ENCODE data around the gene NANOS1.

NANOS1 gene

GRCh38 chr10:119029613-119030420 is at the start of gene NANOS1:
NANOS1 (plus strand) TSS chr10:119029714; CDS start chr10:119029802, 88 bp downstream.
- peak within 1 kb of the TSS; percentile 67 for H3K27ac ChIP-seq (ENCODE audit: low read depth, low read length)
- H3K9me3 ChIP-seq (ENCODE audit: control insufficient read depth, insufficient read depth, low read length): no peaks in the 10 kb centered on the region
- H3K4me3 ChIP-seq (ENCODE audit: low read depth, low read length): peak within 1 kb of the TSS; percentile 63

GRCh38 chr10:118980135-118980865 is 49.2 kb upstream of the NANOS1 start:
- Histone ChIP-seq H3K9me3 (ENCODE audit: control insufficient read depth, insufficient read depth, low read length) (no peaks in the 10 kb centered on the region), H3K9ac (ENCODE audit: low read depth, low read length) (no peak overlapping the region), H3K36me3 (ENCODE audit: control insufficient read depth, insufficient read depth, low read length) (no peaks in the 10 kb centered on the region), H3K4me3 (ENCODE audit: low read depth, low read length) (no peak overlapping the region), H3K4me1 (ENCODE audit: control insufficient read depth, insufficient read depth, low read length) (no peaks in the 10 kb centered on the region), H3K27ac (ENCODE audit: low read depth, low read length) (no peak overlapping the region), H3K27me3 (ENCODE audit: control insufficient read depth, insufficient read depth, low read length) (no peaks in the 10 kb centered on the region)

More at GRCh38 chr10:119029613-119030420, at the start of gene NANOS1:
- peaks cover 26% of the 10 kb centered on the region for H3K36me3 ChIP-seq (ENCODE audit: control insufficient read depth, insufficient read depth, low read length)
- no peaks in the 10 kb centered on the region for H3K27me3 ChIP-seq (ENCODE audit: control insufficient read depth, insufficient read depth, low read length)
- H3K4me1 ChIP-seq (ENCODE audit: control insufficient read depth, insufficient read depth, low read length): peaks cover 7% of the 10 kb centered on the region
- peak within 1 kb of the TSS; percentile 41; the same call in 1 of the 2 replicates for H3K9ac ChIP-seq (ENCODE audit: low read depth, low read length)

DNA sequence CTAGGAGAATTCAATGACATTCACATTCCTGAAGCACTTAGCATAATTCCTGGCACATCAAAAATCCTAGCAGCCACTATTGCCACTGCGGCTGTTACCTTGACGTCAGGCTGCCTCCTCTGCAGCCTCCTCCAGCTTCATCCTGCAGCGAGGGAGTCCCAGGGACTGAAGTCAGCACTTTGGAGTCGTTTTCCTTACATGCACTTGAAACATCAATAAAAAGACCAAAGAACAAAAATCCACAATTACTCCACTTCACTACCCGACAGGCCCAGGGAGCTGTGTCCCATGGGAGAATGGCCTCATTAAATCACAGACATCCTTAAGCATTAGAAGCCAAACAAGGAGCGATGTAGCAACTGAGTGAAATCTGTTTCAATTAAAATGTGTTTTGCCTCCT is 48.6 kb upstream of the NANOS1 start:
- Histone ChIP-seq H3K27me3 (ENCODE audit: control insufficient read depth, insufficient read depth, low read length) (no peaks in the 10 kb centered on the region), H3K4me1 (ENCODE audit: control insufficient read depth, insufficient read depth, low read length) (no peaks in the 10 kb centered on the region), H3K36me3 (ENCODE audit: control insufficient read depth, insufficient read depth, low read length) (no peaks in the 10 kb centered on the region), H3K4me3 (ENCODE audit: low read depth, low read length) (no peak overlapping the region), H3K9me3 (ENCODE audit: control insufficient read depth, insufficient read depth, low read length) (no peaks in the 10 kb centered on the region), H3K9ac (ENCODE audit: low read depth, low read length) (no peak overlapping the region), H3K27ac (ENCODE audit: low read depth, low read length) (no peak overlapping the region)

DNA sequence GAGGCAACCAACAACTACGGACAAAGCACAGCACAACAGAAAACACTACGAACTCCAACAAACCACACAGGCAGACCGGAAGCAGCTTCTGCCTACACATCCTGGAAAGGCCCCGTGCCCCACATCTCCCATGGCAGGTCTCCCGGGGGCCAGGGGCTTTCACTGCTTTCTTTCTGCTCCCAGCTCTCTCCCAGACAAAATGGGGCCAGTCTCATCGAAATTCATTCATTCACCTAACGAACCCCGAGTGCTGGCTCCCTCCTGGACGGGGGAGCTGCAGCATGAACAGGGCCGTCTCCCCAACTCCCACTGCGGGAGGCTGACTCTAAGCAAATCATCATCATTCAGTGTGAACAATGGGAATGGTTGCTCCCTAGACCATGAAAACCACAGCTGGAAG is 47.6 kb upstream of the NANOS1 start:
- Histone ChIP-seq H3K9me3 (ENCODE audit: control insufficient read depth, insufficient read depth, low read length) (no peaks in the 10 kb centered on the region), H3K4me3 (ENCODE audit: low read depth, low read length) (no peak overlapping the region), H3K27ac (ENCODE audit: low read depth, low read length) (no peak overlapping the region), H3K36me3 (ENCODE audit: control insufficient read depth, insufficient read depth, low read length) (no peaks in the 10 kb centered on the region), H3K4me1 (ENCODE audit: control insufficient read depth, insufficient read depth, low read length) (no peaks in the 10 kb centered on the region), H3K9ac (ENCODE audit: low read depth, low read length) (no peak overlapping the region), H3K27me3 (ENCODE audit: control insufficient read depth, insufficient read depth, low read length) (no peaks in the 10 kb centered on the region)

GRCh38 chr10:118982366-118982765 is 47.1 kb upstream of the NANOS1 start:
- H3K4me3 ChIP-seq (ENCODE audit: low read depth, low read length): no peak overlapping the region
- no peak overlapping the region for H3K9ac ChIP-seq (ENCODE audit: low read depth, low read length)
- no peaks in the 10 kb centered on the region for H3K27me3 ChIP-seq (ENCODE audit: control insufficient read depth, insufficient read depth, low read length)
- H3K9me3 ChIP-seq (ENCODE audit: control insufficient read depth, insufficient read depth, low read length): no peaks in the 10 kb centered on the region
- H3K4me1 ChIP-seq (ENCODE audit: control insufficient read depth, insufficient read depth, low read length): no peaks in the 10 kb centered on the region
- H3K27ac ChIP-seq (ENCODE audit: low read depth, low read length): no peak overlapping the region
- H3K36me3 ChIP-seq (ENCODE audit: control insufficient read depth, insufficient read depth, low read length): no peaks in the 10 kb centered on the region

GRCh38 chr10:118983263-118983662 is 46.3 kb upstream of the NANOS1 start:
- Histone ChIP-seq H3K27ac (ENCODE audit: low read depth, low read length) (no peak overlapping the region), H3K36me3 (ENCODE audit: control insufficient read depth, insufficient read depth, low read length) (no peaks in the 10 kb centered on the region), H3K27me3 (ENCODE audit: control insufficient read depth, insufficient read depth, low read length) (no peaks in the 10 kb centered on the region), H3K4me1 (ENCODE audit: control insufficient read depth, insufficient read depth, low read length) (no peaks in the 10 kb centered on the region), H3K9me3 (ENCODE audit: control insufficient read depth, insufficient read depth, low read length) (no peaks in the 10 kb centered on the region), H3K9ac (ENCODE audit: low read depth, low read length) (no peak overlapping the region), H3K4me3 (ENCODE audit: low read depth, low read length) (no peak overlapping the region)

GRCh38 chr10:118985576-118985975 is 43.9 kb upstream of the NANOS1 start:
- no peaks in the 10 kb centered on the region for H3K4me1 ChIP-seq (ENCODE audit: control insufficient read depth, insufficient read depth, low read length)
- no peak overlapping the region for H3K4me3 ChIP-seq (ENCODE audit: low read depth, low read length)
- no peaks in the 10 kb centered on the region for H3K36me3 ChIP-seq (ENCODE audit: control insufficient read depth, insufficient read depth, low read length)
- H3K27me3 ChIP-seq (ENCODE audit: control insufficient read depth, insufficient read depth, low read length): no peaks in the 10 kb centered on the region
- H3K9ac ChIP-seq (ENCODE audit: low read depth, low read length): no peak overlapping the region
- no peak overlapping the region for H3K27ac ChIP-seq (ENCODE audit: low read depth, low read length)
- H3K9me3 ChIP-seq (ENCODE audit: control insufficient read depth, insufficient read depth, low read length): no peaks in the 10 kb centered on the region

DNA sequence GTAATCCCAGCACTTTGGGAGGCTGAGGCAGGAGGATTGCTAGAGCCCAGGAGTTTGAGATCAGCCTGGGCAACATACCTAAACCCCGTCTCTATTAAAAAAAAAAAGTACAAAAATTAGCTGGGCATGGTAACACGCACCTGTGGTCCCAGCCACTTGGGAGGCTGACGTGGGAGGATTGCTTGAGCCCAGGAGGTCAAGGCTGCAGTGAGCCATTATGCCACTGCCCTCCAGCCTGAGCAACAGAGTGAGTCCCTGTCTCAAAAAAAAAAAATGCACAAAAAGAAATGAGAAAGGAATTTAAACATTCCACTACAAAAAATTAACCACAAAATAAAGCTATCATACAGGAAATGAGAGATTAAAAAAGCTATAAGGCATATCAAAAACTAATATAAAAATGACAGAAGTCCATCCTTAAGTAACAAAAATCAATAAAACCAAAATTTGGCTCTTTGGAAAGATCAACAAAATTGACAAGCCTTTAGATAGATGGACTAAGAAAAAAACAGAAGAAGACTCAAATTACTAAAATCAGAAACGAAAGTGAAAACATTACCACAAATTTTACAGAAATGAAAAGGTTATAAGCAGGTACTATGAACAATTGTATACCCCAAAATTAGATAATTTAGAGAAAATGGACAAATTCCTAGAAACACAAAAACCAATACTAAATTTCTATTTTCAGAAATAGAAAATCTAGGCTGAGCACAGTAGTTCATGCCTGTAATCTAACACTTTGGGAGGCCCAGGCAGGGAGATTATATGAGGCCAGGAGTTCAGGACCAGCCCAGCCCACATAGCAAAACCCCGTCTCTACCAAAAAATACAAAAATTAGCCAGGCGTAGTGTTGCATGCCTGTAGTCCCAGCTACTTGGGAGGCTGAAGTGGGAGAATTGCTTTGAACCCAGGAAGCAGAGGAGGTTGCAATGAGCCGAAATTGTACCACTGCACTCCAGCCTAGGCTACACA is 42.4 kb upstream of the NANOS1 start:
- Histone ChIP-seq H3K27ac (ENCODE audit: low read depth, low read length) (no peak overlapping the region), H3K4me3 (ENCODE audit: low read depth, low read length) (no peak overlapping the region), H3K27me3 (ENCODE audit: control insufficient read depth, insufficient read depth, low read length) (no peaks in the 10 kb centered on the region), H3K9ac (ENCODE audit: low read depth, low read length) (no peak overlapping the region), H3K9me3 (ENCODE audit: control insufficient read depth, insufficient read depth, low read length) (no peaks in the 10 kb centered on the region), H3K4me1 (ENCODE audit: control insufficient read depth, insufficient read depth, low read length) (no peaks in the 10 kb centered on the region), H3K36me3 (ENCODE audit: control insufficient read depth, insufficient read depth, low read length) (no peaks in the 10 kb centered on the region)

GRCh38 chr10:118990326-118990725 is 39.2 kb upstream of the NANOS1 start:
- H3K4me3 ChIP-seq (ENCODE audit: low read depth, low read length): no peak overlapping the region
- no peaks in the 10 kb centered on the region for H3K9me3 ChIP-seq (ENCODE audit: control insufficient read depth, insufficient read depth, low read length)
- H3K36me3 ChIP-seq (ENCODE audit: control insufficient read depth, insufficient read depth, low read length): no peaks in the 10 kb centered on the region
- H3K27me3 ChIP-seq (ENCODE audit: control insufficient read depth, insufficient read depth, low read length): no peaks in the 10 kb centered on the region
- no peaks in the 10 kb centered on the region for H3K4me1 ChIP-seq (ENCODE audit: control insufficient read depth, insufficient read depth, low read length)
- H3K27ac ChIP-seq (ENCODE audit: low read depth, low read length): no peak overlapping the region
- H3K9ac ChIP-seq (ENCODE audit: low read depth, low read length): no peak overlapping the region

DNA sequence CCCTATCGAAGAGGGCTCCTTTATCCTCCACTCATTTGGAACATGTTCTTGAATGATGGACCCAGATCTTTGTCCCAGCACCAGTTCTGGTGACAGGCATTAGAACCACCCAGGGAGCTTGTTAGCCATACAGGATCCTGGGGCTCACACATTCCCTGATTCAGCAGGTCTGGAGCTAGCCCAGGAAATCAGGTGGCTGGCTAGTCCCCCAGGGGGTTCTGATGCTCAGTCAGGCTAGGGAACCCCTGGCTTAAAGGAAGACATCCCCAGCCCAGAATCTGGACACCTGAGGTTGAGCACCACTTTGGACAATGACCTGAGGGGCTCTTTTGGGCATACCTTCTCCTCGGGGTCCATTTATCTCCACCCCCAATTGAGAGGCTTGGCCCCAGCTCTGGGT is 37.0 kb upstream of the NANOS1 start:
- H3K27me3 ChIP-seq (ENCODE audit: control insufficient read depth, insufficient read depth, low read length): no peaks in the 10 kb centered on the region
- no peak overlapping the region for H3K4me3 ChIP-seq (ENCODE audit: low read depth, low read length)
- H3K4me1 ChIP-seq (ENCODE audit: control insufficient read depth, insufficient read depth, low read length): no peaks in the 10 kb centered on the region
- H3K9ac ChIP-seq (ENCODE audit: low read depth, low read length): no peak overlapping the region
- H3K9me3 ChIP-seq (ENCODE audit: control insufficient read depth, insufficient read depth, low read length): no peaks in the 10 kb centered on the region
- H3K36me3 ChIP-seq (ENCODE audit: control insufficient read depth, insufficient read depth, low read length): no peaks in the 10 kb centered on the region
- no peak overlapping the region for H3K27ac ChIP-seq (ENCODE audit: low read depth, low read length)
